Measurements from ENCODE around the gene RUNX1. TPM values are rescaled to one million over a fixed set of nuclear protein-coding genes. Genes with fewer than 3 reads are reported as not detected.

The RUNX1 gene
- total RNA-seq, 2 donors from 2014 or later = 3.8 to 7.6 TPM

GRCh38 chr21:35059742-35060141 is 10.6 kb upstream of the RUNX1 start:
- TF ChIP-seq CTCF (IDR thresholded peaks at IDR 0.05) = no peak
- Histone ChIP-seq H3K27me3 (no peaks in the 10 kb centered on the region), H3K4me3 (no peak overlapping the region)

GRCh38 chr21:35058058-35058457 is 9.0 kb upstream of the RUNX1 start:
- no peaks in the 10 kb centered on the region for H3K27me3 ChIP-seq
- H3K4me3 ChIP-seq = no peak overlapping the region
- no peak for DNase-seq (ENCODE audit: low spot score)
- H3K4me1 ChIP-seq = peaks cover 0 to 8% of the 10 kb centered on the region in 2 donors
- no peaks in the 10 kb centered on the region for H3K36me3 ChIP-seq
- no peak overlapping the region for H3K27ac ChIP-seq
- TF ChIP-seq CTCF (IDR thresholded peaks at IDR 0.05) = no peak
- H3K9me3 ChIP-seq = no peaks in the 10 kb centered on the region

More at GRCh38 chr21:35059742-35060141, 10.6 kb upstream of the RUNX1 start:
- Histone ChIP-seq H3K27ac (no peak overlapping the region), H3K9me3 (no peaks in the 10 kb centered on the region), H3K4me1 (no peaks in the 10 kb centered on the region), H3K36me3 (no peaks in the 10 kb centered on the region)
- no peak for DNase-seq (ENCODE audit: low spot score)

- Histone ChIP-seq H3K36me3 (no peaks in the 10 kb centered on the region), H3K4me3 (no peak overlapping the region), H3K27me3 (no peaks in the 10 kb centered on the region), H3K27ac (no peak overlapping the region), H3K4me1 (peaks cover 0 to 8% of the 10 kb centered on the region in 2 donors), H3K9me3 (no peaks in the 10 kb centered on the region)
- DNase-seq (ENCODE audit: low spot score) = no peak
- TF ChIP-seq CTCF (IDR thresholded peaks at IDR 0.05) = no peak
Measured at GRCh38 chr21:35057428-35057827, 8.3 kb upstream of the RUNX1 start.

- TF ChIP-seq CTCF (IDR thresholded peaks at IDR 0.05) = no peak
- no peaks in the 10 kb centered on the region for H3K27me3 ChIP-seq
- H3K9me3 ChIP-seq = no peaks in the 10 kb centered on the region
- peaks cover 0 to 21% of the 10 kb centered on the region in 2 donors for H3K4me1 ChIP-seq
- no peak overlapping the region for H3K4me3 ChIP-seq
- H3K27ac ChIP-seq = no peak overlapping the region
- no peaks in the 10 kb centered on the region for H3K36me3 ChIP-seq
- no peak for DNase-seq (ENCODE audit: low spot score)
Measured at GRCh38 chr21:35053356-35054096, 4.4 kb upstream of the RUNX1 start.

GRCh38 chr21:35052801-35053200 is 3.7 kb upstream of the RUNX1 start:
- no peaks in the 10 kb centered on the region for H3K36me3 ChIP-seq
- DNase-seq (ENCODE audit: low spot score) = no peak
- no peak for TF ChIP-seq CTCF (IDR thresholded peaks at IDR 0.05)
- H3K4me1 ChIP-seq = peaks cover 0 to 21% of the 10 kb centered on the region in 2 donors
- no peak overlapping the region for H3K4me3 ChIP-seq
- no peaks in the 10 kb centered on the region for H3K9me3 ChIP-seq
- H3K27me3 ChIP-seq = no peaks in the 10 kb centered on the region
- H3K27ac ChIP-seq = no peak overlapping the region

Data from right atrium auricular region (tissue), 2 donors.